H1 (cell line): ENCODE results near the gene SGMS1. TPM values are rescaled to one million over a fixed set of nuclear protein-coding genes. Genes with fewer than 3 reads are reported as not detected.

ENCODE experiments used
- SAP30 ChIP-seq: fragments of 300-600 bp; sonication (generic); IDR thresholded peaks from 2 replicates; pipeline ENCODE4 v1.7.1; 2012; ENCODE audit warnings: low read length, moderate library complexity, mild to moderate bottlenecking, inconsistent platforms; ENCODE audit not compliant: insufficient read depth, insufficient replicate concordance
- SP1 ChIP-seq: IDR thresholded peaks from 2 replicates; pipeline ENCODE4 v1.6.1; 2011; ENCODE audit warnings: low read depth, low read length
- polyA plus RNA-seq, 7 experiments: library from polyadenylated mRNA; depleted of rRNA in 3 of 7; stranded (reverse) in 5 of 7; unstranded in 2 of 7; fragments of >200 nt in 5 of 7; fragments of 200-250 nt in 2 of 7; gene quantifications; 1 replicate in 5 of 7; 2 replicates in 1 of 7; 4 replicates in 1 of 7; pipeline versions ENCODE4 v1.2.1 to v1.2.3, GENCODE V29; 2011 to 2013; ENCODE audit warnings: missing spikeins in 2 of 7, mixed read lengths in 2 of 7
- total RNA-seq: library from RNA; stranded (reverse); fragmentation: NEBNext Ultra II Directional; extraction: Animal tissue kit (Norgen Biotek cat#: 25700); gene quantifications from 2 replicates; pipeline ENCODE4 v1.2.1, GENCODE V29; 2021

SGMS1 gene
- total and polyA plus RNA-seq, 2 of the 8 experiments (the other 6 are each of a cell fraction or from before 2014, with no cell fraction given): 6.0 to 15.6 TPM

GRCh38 chr10:50473756-50474155 is 150.0 kb downstream of the SGMS1 start (continued):
- no peak for TF ChIP-seq SAP30
- TF ChIP-seq SP1: no peak
